ENCODE measurements around the gene RTN4R. TPM values are rescaled to one million over a fixed set of nuclear protein-coding genes. Genes with fewer than 3 reads are reported as not detected.

Gene RTN4R
- total and polyA plus RNA-seq, 9 of the 15 experiments (the other 6 are each of a cell fraction or from before 2014, with no cell fraction given) = 0.04 to 2.8 (median 1.4) TPM; not detected in 3

- TF ChIP-seq, protein P1, sequence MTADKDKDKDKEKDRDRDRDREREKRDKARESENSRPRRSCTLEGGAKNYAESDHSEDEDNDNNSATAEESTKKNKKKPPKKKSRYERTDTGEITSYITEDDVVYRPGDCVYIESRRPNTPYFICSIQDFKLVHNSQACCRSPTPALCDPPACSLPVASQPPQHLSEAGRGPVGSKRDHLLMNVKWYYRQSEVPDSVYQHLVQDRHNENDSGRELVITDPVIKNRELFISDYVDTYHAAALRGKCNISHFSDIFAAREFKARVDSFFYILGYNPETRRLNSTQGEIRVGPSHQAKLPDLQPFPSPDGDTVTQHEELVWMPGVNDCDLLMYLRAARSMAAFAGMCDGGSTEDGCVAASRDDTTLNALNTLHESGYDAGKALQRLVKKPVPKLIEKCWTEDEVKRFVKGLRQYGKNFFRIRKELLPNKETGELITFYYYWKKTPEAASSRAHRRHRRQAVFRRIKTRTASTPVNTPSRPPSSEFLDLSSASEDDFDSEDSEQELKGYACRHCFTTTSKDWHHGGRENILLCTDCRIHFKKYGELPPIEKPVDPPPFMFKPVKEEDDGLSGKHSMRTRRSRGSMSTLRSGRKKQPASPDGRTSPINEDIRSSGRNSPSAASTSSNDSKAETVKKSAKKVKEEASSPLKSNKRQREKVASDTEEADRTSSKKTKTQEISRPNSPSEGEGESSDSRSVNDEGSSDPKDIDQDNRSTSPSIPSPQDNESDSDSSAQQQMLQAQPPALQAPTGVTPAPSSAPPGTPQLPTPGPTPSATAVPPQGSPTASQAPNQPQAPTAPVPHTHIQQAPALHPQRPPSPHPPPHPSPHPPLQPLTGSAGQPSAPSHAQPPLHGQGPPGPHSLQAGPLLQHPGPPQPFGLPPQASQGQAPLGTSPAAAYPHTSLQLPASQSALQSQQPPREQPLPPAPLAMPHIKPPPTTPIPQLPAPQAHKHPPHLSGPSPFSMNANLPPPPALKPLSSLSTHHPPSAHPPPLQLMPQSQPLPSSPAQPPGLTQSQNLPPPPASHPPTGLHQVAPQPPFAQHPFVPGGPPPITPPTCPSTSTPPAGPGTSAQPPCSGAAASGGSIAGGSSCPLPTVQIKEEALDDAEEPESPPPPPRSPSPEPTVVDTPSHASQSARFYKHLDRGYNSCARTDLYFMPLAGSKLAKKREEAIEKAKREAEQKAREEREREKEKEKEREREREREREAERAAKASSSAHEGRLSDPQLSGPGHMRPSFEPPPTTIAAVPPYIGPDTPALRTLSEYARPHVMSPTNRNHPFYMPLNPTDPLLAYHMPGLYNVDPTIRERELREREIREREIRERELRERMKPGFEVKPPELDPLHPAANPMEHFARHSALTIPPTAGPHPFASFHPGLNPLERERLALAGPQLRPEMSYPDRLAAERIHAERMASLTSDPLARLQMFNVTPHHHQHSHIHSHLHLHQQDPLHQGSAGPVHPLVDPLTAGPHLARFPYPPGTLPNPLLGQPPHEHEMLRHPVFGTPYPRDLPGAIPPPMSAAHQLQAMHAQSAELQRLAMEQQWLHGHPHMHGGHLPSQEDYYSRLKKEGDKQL (CRISPR knock-in tag; IDR thresholded peaks at IDR 0.05; ENCODE audit: borderline replicate concordance) = no peak
- TF ChIP-seq FUS (optimal IDR thresholded peaks at IDR 0.05; ENCODE audit: low read depth, low read length) (no peak), NCOA1 (IDR thresholded peaks at IDR 0.05; ENCODE audit: low read depth) (no peak), CBX8 (IDR thresholded peaks at IDR 0.05; ENCODE audit: borderline replicate concordance, extremely low read depth, low read depth, low read length, poor library complexity, severe bottlenecking) (no peak), ZNF232 (CRISPR knock-in tag; IDR thresholded peaks at IDR 0.05) (no peak), CEBPG (CRISPR knock-in tag; IDR thresholded peaks at IDR 0.05) (no peak), CEBPG (tag; conservative IDR thresholded peaks at IDR 0.05 in 1 of 2, IDR thresholded peaks at IDR 0.05 in 1 of 2) (no peak), NEUROD1 (IDR thresholded peaks at IDR 0.05; ENCODE audit: borderline replicate concordance, low read depth, low read length, partially characterized antibody) (no peak), TCF7L2 (IDR thresholded peaks at IDR 0.05; ENCODE audit: low read depth, low read length) (no peak), STAG1 (CRISPR knock-in tag; IDR thresholded peaks at IDR 0.05; ENCODE audit: borderline replicate concordance) (no peak), SMARCE1 (IDR thresholded peaks at IDR 0.05) (no peak), PBX2 (CRISPR knock-in tag; IDR thresholded peaks at IDR 0.05; ENCODE audit: low read depth) (no peak), PBX2 (tag; conservative IDR thresholded peaks at IDR 0.05; ENCODE audit: low read depth) (no peak), ZNF146 (CRISPR knock-in tag; IDR thresholded peaks at IDR 0.05; ENCODE audit: unreplicated experiment) (no peak), ZNF511 (CRISPR knock-in tag; IDR thresholded peaks at IDR 0.05) (no peak)
- TF ChIP-seq, protein P2, sequence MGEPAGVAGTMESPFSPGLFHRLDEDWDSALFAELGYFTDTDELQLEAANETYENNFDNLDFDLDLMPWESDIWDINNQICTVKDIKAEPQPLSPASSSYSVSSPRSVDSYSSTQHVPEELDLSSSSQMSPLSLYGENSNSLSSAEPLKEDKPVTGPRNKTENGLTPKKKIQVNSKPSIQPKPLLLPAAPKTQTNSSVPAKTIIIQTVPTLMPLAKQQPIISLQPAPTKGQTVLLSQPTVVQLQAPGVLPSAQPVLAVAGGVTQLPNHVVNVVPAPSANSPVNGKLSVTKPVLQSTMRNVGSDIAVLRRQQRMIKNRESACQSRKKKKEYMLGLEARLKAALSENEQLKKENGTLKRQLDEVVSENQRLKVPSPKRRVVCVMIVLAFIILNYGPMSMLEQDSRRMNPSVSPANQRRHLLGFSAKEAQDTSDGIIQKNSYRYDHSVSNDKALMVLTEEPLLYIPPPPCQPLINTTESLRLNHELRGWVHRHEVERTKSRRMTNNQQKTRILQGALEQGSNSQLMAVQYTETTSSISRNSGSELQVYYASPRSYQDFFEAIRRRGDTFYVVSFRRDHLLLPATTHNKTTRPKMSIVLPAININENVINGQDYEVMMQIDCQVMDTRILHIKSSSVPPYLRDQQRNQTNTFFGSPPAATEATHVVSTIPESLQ (CRISPR knock-in tag; IDR thresholded peaks at IDR 0.05) = no peak
These were observed 24.4 kb downstream of the RTN4R start (continued) for GRCh38 chr22:20243537-20244249.

Measured in K562 (cell line).